Adrenal gland (tissue), 5 donors: ENCODE data around the gene IL1RAP.

Experiments used
- POLR2A ChIP-seq, 2 donors: fragments of 450-650 bp; IDR thresholded peaks; one replicate each; pipeline ENCODE4 v1.6.1; 2017; ENCODE audit warnings: antibody characterized with exemption in 2 of 2, mild to moderate bottlenecking in 2 of 2, moderate library complexity in 1 of 2
- TF ChIP-seq, protein P1 (sequence below), 6 experiments: fragments of 450-650 bp in 4 of 6; fragments of 200-600 bp in 2 of 6; sonication (generic) in 1 of 6; IDR thresholded peaks; 1 replicate in 5 of 6; 2 replicates in 1 of 6; pipeline versions ENCODE4 v1.5.1 to v1.8.0; 2016 to 2021; ENCODE audit warnings: antibody characterized with exemption in 6 of 6, mild to moderate bottlenecking in 2 of 6, moderate library complexity in 1 of 6
- donor health status: DM: no; HTN: no; CAD: no.

DNA sequence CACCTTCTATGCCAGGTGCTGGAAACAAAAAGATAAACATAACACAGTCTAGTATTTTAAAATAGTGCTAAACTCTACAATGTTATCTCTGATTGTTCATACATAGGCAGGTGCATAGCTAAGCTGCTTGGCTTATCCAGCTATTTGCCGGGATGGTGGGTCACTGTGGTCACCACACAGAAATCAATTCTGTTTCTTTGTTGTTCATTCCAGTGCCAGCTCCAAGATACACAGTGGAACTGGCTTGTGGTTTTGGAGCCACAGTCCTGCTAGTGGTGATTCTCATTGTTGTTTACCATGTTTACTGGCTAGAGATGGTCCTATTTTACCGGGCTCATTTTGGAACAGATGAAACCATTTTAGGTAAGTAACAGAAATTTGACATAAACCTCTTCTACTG is 130.2 kb downstream of the IL1RAP start:
- TF ChIP-seq, protein P1, sequence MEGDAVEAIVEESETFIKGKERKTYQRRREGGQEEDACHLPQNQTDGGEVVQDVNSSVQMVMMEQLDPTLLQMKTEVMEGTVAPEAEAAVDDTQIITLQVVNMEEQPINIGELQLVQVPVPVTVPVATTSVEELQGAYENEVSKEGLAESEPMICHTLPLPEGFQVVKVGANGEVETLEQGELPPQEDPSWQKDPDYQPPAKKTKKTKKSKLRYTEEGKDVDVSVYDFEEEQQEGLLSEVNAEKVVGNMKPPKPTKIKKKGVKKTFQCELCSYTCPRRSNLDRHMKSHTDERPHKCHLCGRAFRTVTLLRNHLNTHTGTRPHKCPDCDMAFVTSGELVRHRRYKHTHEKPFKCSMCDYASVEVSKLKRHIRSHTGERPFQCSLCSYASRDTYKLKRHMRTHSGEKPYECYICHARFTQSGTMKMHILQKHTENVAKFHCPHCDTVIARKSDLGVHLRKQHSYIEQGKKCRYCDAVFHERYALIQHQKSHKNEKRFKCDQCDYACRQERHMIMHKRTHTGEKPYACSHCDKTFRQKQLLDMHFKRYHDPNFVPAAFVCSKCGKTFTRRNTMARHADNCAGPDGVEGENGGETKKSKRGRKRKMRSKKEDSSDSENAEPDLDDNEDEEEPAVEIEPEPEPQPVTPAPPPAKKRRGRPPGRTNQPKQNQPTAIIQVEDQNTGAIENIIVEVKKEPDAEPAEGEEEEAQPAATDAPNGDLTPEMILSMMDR (IDR thresholded peaks at IDR 0.05) = no peak
- no peak for TF ChIP-seq POLR2A (IDR thresholded peaks at IDR 0.05)
